ENCODE measurements around the gene ARHGAP40. TPM values are rescaled to one million over a fixed set of nuclear protein-coding genes. Genes with fewer than 3 reads are reported as not detected.
A peak's percentile ranks its signal among the peaks of the same experiment; 100 is the strongest.

The ARHGAP40 gene
- total RNA-seq (2014; rRNA removed; shearing (Covaris generic)) (0.21 and 1.5 TPM in 2 replicates), polyA plus RNA-seq (2016; fragmentation: Nextera tagmentation; extraction: Ambion mirVana) (0.30 TPM in 1 of 2 replicates, not detected in the other)
- long read RNA-seq = 0 reads

- no peaks in the 10 kb centered on the region for H4K20me1 ChIP-seq (replicated peaks; ENCODE audit: insufficient read depth)
- peak within 1 kb of the TSS; percentile 80 for H3K4me2 ChIP-seq
- H3K4me3 Mint-ChIP-seq = peak within 1 kb of the TSS; percentile 63
- H3K9me3 Mint-ChIP-seq = peaks cover 14% of the 10 kb centered on the region
- H2AFZ ChIP-seq = peak within 1 kb of the TSS; percentile 97
- no peak within 1 kb of the TSS for H3K27ac ChIP-seq (ENCODE audit: low read depth)
- TF ChIP-seq, protein P1, sequence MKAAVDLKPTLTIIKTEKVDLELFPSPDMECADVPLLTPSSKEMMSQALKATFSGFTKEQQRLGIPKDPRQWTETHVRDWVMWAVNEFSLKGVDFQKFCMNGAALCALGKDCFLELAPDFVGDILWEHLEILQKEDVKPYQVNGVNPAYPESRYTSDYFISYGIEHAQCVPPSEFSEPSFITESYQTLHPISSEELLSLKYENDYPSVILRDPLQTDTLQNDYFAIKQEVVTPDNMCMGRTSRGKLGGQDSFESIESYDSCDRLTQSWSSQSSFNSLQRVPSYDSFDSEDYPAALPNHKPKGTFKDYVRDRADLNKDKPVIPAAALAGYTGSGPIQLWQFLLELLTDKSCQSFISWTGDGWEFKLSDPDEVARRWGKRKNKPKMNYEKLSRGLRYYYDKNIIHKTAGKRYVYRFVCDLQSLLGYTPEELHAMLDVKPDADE (IDR thresholded peaks at IDR 0.05) = no peak; the same call in 1 of the 2 replicates
- no peak for TF ChIP-seq JUNB (IDR thresholded peaks at IDR 0.05; ENCODE audit: unreplicated experiment)
- TF ChIP-seq EZH2 (IDR thresholded peaks at IDR 0.05; ENCODE audit: low read depth, unreplicated experiment) = no peak
- TF ChIP-seq CREB1 (CRISPR knock-in tag; IDR thresholded peaks at IDR 0.05; ENCODE audit: low read depth) = no peak
- TF ChIP-seq, protein P2, sequence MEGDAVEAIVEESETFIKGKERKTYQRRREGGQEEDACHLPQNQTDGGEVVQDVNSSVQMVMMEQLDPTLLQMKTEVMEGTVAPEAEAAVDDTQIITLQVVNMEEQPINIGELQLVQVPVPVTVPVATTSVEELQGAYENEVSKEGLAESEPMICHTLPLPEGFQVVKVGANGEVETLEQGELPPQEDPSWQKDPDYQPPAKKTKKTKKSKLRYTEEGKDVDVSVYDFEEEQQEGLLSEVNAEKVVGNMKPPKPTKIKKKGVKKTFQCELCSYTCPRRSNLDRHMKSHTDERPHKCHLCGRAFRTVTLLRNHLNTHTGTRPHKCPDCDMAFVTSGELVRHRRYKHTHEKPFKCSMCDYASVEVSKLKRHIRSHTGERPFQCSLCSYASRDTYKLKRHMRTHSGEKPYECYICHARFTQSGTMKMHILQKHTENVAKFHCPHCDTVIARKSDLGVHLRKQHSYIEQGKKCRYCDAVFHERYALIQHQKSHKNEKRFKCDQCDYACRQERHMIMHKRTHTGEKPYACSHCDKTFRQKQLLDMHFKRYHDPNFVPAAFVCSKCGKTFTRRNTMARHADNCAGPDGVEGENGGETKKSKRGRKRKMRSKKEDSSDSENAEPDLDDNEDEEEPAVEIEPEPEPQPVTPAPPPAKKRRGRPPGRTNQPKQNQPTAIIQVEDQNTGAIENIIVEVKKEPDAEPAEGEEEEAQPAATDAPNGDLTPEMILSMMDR (conservative IDR thresholded peaks at IDR 0.05; ENCODE audit: low read depth in 2 of 2) = peak; percentile 26 to 30; a peak in 2 of 4 replicates
- no peak for TF ChIP-seq ZNF114 (CRISPR knock-in tag; IDR thresholded peaks at IDR 0.05)
- TF ChIP-seq EZH2phosphoT487 (IDR thresholded peaks at IDR 0.05; ENCODE audit: unreplicated experiment) = no peak
- H3K9me2 ChIP-seq (ENCODE audit: insufficient read depth) = no peaks in the 10 kb centered on the region
- peak within 1 kb of the TSS; percentile 60 for H3K4me3 ChIP-seq
- no peak within 1 kb of the TSS for H3K27ac Mint-ChIP-seq
- peaks cover 11% of the 10 kb centered on the region; the same call in 1 of the 2 replicates for H3K4me1 ChIP-seq (ENCODE audit: insufficient read depth)
- peaks cover 6% of the 10 kb centered on the region for H3K27me3 Mint-ChIP-seq (ENCODE audit: insufficient read depth, low read depth, poor library complexity)
- peaks cover 20% of the 10 kb centered on the region for H3K4me1 Mint-ChIP-seq
- H3F3A ChIP-seq (replicated peaks; ENCODE audit: low read depth) = no peaks in the 10 kb centered on the region
- no peaks in the 10 kb centered on the region for H3K36me3 ChIP-seq (ENCODE audit: insufficient read depth)
- peaks cover 22% of the 10 kb centered on the region for H3K27me3 ChIP-seq (ENCODE audit: insufficient read depth)
- ATAC-seq (peak; percentile 91), DNase-seq (ENCODE audit: low spot score) (peak; percentile 68)
- peaks cover 10% of the 10 kb centered on the region for H3K36me3 Mint-ChIP-seq (ENCODE audit: low read depth)
- no peaks in the 10 kb centered on the region for H3K79me2 ChIP-seq (replicated peaks; ENCODE audit: insufficient read depth)
These were observed at the start of gene ARHGAP40 for GRCh38 chr20:38601216-38602184. TSS of gene ARHGAP40 (plus strand) at chr20:38601809.

DNA sequence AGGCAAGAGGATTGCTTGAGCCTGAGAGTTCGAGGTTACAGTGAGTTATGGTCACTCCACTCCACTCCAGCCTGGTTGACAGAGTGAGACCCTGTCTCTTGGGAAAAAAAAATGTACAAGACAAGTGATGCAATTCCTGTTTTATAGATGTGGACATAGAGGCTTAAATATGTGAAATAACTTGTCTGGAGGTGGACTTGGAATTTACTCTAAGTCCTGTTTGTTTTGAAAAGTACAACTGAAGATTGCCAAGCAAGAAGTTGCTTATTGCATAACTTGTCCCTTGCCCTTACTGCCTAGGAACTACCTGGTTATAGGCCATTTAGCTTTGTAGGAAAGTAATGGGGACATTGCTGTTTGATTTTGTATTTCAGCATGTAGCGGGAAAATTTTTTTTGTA, 46.6 kb upstream of the ARHGAP40 start:
- Histone ChIP-seq H3K27ac (ENCODE audit: low read depth) (no peak overlapping the region), H3K36me3 (ENCODE audit: insufficient read depth) (peaks cover 17% of the 10 kb centered on the region), H3K27me3 (ENCODE audit: insufficient read depth) (no peaks in the 10 kb centered on the region), H3K9me2 (ENCODE audit: insufficient read depth) (no peaks in the 10 kb centered on the region), H3K4me3 (no peak overlapping the region), H3F3A (replicated peaks; ENCODE audit: low read depth) (no peaks in the 10 kb centered on the region), H4K20me1 (replicated peaks; ENCODE audit: insufficient read depth) (no peaks in the 10 kb centered on the region), H3K4me2 (no peak overlapping the region), H3K4me1 (ENCODE audit: insufficient read depth) (no peaks in the 10 kb centered on the region), H2AFZ (no peak overlapping the region), H3K79me2 (replicated peaks; ENCODE audit: insufficient read depth) (no peaks in the 10 kb centered on the region)
- H3K4me1 Mint-ChIP-seq = 0 out of 3 replicates have a peak, but pooled peaks cover 4% of the 10 kb centered on the region
- no peak for ATAC-seq
- DNase-seq (ENCODE audit: low spot score) = no peak
- TF ChIP-seq, protein P3, sequence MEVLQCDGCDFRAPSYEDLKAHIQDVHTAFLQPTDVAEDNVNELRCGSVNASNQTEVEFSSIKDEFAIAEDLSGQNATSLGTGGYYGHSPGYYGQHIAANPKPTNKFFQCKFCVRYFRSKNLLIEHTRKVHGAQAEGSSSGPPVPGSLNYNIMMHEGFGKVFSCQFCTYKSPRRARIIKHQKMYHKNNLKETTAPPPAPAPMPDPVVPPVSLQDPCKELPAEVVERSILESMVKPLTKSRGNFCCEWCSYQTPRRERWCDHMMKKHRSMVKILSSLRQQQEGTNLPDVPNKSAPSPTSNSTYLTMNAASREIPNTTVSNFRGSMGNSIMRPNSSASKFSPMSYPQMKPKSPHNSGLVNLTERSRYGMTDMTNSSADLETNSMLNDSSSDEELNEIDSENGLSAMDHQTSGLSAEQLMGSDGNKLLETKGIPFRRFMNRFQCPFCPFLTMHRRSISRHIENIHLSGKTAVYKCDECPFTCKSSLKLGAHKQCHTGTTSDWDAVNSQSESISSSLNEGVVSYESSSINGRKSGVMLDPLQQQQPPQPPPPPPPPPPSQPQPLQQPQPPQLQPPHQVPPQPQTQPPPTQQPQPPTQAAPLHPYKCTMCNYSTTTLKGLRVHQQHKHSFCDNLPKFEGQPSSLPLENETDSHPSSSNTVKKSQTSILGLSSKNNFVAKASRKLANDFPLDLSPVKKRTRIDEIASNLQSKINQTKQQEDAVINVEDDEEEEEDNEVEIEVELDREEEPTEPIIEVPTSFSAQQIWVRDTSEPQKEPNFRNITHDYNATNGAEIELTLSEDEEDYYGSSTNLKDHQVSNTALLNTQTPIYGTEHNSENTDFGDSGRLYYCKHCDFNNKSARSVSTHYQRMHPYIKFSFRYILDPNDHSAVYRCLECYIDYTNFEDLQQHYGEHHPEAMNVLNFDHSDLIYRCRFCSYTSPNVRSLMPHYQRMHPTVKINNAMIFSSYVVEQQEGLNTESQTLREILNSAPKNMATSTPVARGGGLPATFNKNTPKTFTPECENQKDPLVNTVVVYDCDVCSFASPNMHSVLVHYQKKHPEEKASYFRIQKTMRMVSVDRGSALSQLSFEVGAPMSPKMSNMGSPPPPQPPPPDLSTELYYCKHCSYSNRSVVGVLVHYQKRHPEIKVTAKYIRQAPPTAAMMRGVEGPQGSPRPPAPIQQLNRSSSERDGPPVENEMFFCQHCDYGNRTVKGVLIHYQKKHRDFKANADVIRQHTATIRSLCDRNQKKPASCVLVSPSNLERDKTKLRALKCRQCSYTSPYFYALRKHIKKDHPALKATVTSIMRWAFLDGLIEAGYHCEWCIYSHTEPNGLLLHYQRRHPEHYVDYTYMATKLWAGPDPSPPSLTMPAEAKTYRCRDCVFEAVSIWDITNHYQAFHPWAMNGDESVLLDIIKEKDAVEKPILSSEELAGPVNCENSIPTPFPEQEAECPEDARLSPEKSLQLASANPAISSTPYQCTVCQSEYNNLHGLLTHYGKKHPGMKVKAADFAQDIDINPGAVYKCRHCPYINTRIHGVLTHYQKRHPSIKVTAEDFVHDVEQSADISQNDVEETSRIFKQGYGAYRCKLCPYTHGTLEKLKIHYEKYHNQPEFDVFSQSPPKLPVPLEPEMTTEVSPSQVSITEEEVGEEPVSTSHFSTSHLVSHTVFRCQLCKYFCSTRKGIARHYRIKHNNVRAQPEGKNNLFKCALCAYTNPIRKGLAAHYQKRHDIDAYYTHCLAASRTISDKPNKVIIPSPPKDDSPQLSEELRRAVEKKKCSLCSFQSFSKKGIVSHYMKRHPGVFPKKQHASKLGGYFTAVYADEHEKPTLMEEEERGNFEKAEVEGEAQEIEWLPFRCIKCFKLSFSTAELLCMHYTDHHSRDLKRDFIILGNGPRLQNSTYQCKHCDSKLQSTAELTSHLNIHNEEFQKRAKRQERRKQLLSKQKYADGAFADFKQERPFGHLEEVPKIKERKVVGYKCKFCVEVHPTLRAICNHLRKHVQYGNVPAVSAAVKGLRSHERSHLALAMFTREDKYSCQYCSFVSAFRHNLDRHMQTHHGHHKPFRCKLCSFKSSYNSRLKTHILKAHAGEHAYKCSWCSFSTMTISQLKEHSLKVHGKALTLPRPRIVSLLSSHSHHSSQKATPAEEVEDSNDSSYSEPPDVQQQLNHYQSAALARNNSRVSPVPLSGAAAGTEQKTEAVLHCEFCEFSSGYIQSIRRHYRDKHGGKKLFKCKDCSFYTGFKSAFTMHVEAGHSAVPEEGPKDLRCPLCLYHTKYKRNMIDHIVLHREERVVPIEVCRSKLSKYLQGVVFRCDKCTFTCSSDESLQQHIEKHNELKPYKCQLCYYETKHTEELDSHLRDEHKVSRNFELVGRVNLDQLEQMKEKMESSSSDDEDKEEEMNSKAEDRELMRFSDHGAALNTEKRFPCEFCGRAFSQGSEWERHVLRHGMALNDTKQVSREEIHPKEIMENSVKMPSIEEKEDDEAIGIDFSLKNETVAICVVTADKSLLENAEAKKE (CRISPR knock-in tag; IDR thresholded peaks at IDR 0.05) = no peak
- H3K27ac Mint-ChIP-seq = no peak overlapping the region
- no peaks in the 10 kb centered on the region for H3K9me3 Mint-ChIP-seq
- no peaks in the 10 kb centered on the region for H3K27me3 Mint-ChIP-seq (ENCODE audit: insufficient read depth, low read depth, poor library complexity)
- peaks cover 33% of the 10 kb centered on the region for H3K36me3 Mint-ChIP-seq (ENCODE audit: low read depth)
- H3K4me3 Mint-ChIP-seq = no peak overlapping the region
